Left lobe of liver (tissue), 2 donors: ENCODE results near the gene TESMIN. TPM values are rescaled to one million over a fixed set of nuclear protein-coding genes. Genes with fewer than 3 reads are reported as not detected.

ENCODE experiments used
- ATAC-seq: fragments of 200-7000 bp; cut with Tn5 transposase; one replicate; pipeline ENCODE4 v1.9.1; 2020; ENCODE audit warnings: mild to moderate bottlenecking, moderate library complexity
- DNase-seq: peaks from one replicate; pipeline ENCODE4 v3.0.0-alpha.2; 2020; ENCODE audit warnings: low spot score
- total RNA-seq: library from RNA; stranded (reverse); gene quantifications from one replicate; pipeline ENCODE4 v1.2.1, GENCODE V29; 2021
- donor health status: DM: no; HTN: no; CAD: no; lungs with moderate emphysema.
- donor health status: DM: no; HTN: yes; CAD: no.

Gene TESMIN, protein sequence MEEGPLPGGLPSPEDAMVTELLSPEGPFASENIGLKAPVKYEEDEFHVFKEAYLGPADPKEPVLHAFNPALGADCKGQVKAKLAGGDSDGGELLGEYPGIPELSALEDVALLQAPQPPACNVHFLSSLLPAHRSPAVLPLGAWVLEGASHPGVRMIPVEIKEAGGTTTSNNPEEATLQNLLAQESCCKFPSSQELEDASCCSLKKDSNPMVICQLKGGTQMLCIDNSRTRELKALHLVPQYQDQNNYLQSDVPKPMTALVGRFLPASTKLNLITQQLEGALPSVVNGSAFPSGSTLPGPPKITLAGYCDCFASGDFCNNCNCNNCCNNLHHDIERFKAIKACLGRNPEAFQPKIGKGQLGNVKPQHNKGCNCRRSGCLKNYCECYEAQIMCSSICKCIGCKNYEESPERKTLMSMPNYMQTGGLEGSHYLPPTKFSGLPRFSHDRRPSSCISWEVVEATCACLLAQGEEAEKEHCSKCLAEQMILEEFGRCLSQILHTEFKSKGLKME
- 0.70 TPM for total RNA-seq

DNA sequence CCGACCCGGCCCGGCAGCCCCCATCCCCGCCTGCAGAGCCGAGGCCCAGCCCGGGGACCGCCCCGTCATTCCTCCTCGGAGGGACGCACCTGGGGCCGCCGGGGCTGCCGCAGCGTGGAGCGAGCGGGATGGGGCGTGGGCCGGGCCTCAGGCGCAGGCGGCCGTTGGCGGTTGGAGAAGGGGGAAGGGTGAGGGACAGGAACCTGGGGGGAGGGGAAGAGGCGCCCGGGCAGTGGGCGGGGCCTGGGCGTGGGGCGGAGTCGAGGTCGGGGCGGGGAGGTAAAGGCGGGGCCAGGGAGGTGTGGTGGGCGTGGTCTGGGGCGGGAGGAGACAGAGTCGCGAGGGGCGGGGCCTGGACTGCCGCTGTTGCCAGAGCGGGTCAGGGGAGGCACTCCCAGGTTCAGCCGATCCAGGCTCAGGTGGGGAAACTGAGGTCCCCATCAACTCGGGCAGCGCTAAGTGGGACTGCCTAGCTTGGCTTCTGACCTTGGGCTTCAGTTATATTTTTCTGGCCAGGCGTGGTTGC lies at the start of gene TESMIN:
TSS of gene TESMIN (minus strand) at position 190 of the 526 bp plus-strand sequence. CDS start 860 bp downstream, outside the sequence.
- ATAC-seq (peak; percentile 98), DNase-seq (peak; percentile 92)

DNA sequence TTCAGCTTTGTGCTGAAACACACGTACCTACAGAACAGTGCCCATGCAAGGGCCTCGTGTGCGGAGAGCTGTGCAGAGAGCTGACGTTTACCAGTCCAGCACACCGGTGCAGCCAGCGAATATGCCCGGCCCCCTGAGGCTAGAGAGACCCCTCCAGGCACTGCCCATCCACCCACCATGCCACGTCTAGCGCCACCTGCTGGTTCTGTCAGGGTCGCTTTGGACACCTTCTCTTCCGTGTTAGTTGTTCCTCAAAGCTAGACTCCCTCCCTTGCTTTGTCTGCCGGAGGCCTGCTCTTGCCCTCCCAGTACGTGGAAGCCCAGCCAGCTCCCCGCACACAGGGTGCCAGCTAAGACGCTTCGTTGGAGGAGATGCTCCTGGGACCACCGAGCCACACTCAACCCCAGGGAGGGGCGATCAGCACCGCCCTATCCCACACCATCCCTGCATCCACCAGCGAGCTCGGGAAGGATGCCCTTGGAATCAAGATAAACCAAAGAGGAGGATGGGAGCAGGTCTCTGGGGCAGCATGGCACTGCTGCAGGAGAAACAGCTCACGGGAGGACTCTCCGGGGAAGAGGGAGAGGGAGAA lies 47.0 kb upstream of the TESMIN start:
- ATAC-seq = peak; percentile 60
- DNase-seq = no peak

DNA sequence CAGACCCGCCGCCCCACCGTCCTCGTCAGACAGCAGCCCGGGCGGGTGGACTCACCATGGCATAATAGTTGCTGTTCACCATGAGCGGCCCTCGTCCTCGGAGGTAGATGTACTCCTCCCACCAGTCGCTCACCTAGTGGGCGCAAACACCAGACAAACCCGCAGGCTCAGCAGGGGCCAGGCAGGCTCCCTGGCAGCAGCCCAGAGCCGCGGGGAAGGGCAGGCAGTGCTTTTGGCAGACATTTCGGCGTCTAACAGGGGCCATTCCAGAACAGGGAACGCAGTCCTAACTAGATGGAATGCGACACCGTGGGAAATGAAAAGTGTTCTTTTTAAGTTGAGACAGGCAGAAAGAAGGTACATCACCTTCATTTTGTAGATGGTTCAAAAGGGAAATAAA lies 45.5 kb upstream of the TESMIN start:
- ATAC-seq (peak; percentile 9), DNase-seq (no peak)

DNA sequence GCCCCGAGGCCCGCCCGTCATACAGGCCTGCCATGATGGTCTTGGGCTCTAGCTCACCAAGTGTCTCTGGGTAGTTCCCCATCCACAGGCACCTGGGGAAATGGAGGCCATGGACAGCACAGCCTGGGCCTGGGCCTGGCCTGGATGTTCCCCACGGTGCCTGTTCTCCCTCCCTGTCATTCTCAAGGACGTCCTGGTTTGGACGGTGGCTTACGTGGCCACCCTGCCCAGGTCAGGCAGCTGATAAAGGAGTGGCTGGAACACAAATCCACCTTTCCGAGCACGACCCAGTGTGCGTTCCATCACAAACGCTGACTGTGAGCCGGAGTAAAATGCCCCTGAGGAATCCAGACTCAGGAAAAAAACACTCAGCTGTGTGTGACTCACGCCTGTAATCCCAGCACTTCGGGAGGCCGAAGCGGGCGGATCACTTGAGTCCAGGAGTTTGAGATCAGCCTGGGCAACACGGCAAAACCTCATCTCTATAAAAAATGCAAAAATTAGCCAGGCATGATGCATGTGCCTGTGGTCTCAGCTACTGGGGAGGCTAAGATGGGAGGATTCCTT lies 41.2 kb upstream of the TESMIN start:
- DNase-seq = no peak
- ATAC-seq = peak; percentile 20

DNA sequence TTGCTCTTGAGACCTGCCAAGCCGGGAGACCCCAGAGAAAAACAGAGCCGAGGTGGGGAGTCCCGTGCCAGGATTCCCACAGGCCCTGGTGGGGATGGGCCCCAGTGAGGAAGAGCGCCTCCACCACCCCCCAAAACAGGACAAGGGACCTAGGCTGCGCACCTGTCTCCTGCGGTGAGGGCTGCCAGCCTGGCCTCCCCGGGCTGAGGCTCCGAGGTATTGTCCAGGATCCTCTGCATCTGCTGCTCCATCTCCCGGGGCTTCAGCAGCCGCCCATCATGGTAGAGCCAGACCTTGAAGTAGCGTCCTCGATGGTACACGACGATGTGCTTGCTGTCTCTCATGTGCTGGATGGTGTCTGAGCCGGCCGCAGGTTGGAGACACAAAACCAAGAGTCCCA lies 33.3 kb upstream of the TESMIN start:
- no peak for ATAC-seq
- no peak for DNase-seq

DNA sequence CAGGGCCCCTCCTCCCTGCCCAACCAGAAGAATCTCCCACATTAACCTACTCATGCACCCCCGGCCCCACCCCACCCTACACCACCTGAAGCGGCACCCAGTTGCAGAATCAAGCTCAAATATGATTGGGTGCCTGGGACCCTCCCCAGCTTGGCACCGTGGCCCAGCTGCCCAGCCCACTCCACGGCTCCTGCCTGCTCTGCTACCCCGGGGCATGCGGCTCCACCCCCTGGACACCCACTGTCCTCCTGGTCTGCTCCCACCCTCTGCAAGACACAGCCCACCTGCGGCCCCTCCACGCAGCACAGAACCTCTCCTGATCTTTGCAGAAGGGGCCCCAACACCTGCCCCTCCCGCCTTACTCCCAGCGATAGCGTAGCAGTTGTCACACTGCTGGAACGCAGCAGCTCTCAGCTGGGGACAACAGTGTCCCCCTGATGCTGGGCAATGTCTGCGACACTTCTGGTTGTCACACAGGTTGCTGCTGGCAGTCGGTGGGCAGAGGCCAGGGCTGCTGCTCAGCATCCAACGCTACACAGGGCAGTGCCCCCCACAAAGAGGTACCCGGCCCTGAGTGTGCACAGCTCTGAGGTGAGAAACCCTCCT lies 32.0 kb upstream of the TESMIN start:
- DNase-seq (no peak), ATAC-seq (no peak)

DNA sequence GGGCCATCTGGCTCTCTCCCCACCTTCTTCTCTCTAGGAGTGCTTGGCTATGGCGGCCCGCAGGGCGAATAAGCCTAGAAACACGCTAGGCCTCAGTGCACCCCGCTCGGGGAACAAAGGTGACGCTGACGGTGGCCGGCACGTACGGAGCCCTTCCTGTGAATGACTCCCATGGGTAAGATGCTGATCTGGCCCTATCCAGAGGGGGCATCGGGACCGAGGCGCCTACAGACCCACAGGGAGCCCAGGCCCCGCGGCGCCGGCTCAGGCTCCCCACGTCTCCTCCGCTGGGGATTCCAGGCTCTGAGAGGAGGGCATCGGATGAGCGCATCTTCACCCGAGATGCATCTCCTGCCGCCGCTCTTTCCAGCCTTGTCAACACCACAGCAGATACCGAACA lies 31.4 kb upstream of the TESMIN start:
- ATAC-seq (no peak), DNase-seq (no peak)

DNA sequence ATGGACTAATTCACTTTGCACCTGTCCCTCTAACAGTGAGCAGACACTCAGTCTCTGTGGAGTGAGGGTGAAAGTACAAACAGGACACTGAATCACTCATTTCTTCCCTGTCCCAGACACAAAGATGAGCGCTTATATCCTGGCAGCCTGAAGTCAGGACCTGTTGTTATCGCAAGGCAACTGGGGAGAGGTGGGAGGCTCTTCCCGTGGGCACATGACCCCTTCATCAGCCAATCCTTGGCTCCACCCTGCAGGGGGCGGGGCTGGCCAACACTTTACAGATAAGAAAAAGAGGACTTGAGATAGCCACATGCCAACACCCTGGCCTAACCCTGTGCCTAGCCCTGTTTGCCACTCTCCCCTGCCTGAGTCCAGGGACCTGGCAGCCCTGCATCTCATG lies 29.5 kb upstream of the TESMIN start:
- DNase-seq (no peak), ATAC-seq (peak; percentile 72)

DNA sequence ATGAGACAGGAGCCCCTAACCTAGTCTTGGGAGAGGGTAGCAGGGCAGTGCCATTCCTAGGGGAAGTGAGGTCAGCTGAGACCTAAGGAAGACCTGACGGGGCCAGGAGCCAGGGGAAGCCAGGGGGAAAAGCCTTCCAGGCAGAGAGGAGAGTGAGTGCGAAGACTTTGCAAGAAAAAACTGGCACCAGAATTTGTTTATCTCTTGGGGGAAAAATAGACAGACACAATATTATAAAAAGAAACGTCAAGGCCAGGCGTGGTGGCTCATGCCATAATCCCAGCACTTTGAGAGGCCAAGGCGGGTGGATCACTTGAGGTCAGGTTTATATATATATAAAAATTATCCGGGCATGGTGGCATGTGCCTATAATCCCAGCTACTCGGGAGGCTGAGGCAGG lies 26.9 kb upstream of the TESMIN start:
- no peak for ATAC-seq
- DNase-seq = no peak

DNA sequence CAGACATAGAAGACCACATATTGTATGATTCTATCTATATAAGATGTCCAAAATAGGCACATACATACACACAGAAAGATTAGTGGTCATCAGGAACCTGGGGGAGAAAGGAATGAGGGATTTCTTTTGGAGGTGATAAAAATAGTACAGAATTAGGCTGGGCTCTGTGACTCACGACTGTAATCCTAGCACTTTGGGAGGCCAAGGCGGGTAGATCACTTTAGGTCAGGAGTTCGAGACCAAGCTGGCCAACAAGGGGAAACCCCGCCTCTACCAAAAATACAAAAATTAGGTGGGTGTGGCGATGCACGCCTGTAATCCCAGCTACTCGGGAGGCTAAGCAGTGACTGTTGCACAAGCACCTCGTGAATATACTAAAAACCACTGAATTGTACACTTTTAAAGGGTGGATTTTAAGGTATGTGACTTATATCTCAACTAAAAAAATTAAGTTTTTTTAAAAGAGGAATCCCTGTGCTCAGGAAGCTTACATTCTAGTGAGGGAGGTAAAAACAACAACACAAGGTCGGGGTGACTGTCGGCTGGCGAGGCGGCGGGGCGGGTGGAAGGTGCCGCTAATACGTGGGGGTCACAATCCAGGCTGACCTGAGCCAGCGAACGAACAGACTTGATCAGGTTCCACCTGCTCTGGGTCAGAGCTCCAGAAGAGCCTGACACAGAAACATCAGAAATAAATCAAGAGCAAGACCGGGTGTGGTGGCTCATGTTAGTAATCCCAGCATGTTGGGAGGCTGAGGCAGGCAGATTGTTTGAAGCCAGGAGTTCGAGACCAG lies 25.3 kb upstream of the TESMIN start:
- DNase-seq (no peak), ATAC-seq (no peak)

DNA sequence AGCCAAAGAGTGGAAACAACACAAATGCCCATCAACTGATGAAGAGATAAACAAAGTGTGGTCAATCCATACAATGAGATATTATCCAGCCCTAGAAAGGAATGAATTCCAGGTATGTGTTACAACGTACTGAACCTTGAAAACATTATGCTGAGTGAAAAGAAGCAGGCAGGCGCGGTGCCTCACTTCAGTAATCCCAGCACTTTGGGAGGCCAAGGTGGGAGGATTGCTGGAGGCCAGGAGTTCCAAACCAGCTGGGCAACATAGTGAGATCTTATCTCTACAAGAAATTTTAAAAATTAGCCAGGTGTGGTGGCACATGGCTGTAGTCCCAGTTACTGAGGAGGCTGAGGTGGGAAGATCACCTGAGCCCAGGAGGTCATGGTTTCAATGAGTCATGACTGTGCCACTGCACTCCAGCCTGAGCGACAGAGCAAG lies 24.6 kb upstream of the TESMIN start:
- ATAC-seq = no peak
- no peak for DNase-seq

DNA sequence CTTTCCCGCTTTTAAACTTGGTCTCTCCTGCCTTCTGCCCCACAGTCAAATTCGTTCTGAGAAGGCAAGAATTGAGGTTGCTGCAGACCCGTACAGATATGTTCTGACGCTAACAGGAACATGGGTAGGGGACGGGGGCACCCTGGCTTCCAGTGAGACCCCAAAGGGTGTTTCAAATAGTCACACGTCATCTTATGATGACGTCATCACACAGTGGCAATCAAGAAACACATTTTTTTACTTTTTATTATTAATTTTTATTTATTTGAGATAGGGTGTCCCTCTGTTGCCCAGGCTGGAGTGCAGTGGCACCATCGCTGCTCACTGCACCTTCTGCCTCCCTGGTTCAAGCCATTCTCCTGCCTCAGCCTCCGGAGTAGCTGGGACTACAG lies 22.9 kb upstream of the TESMIN start:
- ATAC-seq (no peak), DNase-seq (no peak)

DNA sequence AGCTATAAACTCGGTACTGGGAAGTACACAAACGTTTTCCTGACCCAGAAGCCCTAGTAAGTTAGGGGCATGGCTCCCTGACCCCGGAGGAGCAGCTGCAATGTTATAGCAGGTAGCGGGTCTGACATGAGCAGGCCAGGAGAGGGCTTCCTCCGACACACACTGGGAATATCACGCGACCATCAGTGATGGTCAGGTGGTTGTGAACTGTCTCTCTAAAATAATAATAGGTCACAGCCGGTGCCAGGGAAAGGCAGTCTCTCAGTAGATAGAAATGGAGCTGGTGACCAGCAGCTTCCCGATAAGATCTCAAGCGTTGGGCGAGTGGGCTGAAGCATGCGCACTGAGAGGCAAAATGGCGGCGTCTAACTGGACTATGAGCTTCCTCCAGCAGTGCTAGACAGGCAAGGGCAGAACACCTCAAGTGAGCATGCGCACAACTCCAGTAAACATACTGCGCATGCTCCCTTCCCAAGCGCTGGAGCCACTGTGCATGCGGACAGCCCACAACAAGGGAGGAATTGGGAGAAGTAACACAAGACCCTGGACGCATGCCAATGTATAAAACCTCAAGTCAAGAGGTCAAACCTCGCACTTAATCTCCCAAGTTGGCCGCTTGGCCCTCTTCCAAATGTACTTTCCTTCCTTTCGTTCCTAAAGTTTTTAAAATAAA lies 22.3 kb upstream of the TESMIN start:
- DNase-seq = no peak

DNA sequence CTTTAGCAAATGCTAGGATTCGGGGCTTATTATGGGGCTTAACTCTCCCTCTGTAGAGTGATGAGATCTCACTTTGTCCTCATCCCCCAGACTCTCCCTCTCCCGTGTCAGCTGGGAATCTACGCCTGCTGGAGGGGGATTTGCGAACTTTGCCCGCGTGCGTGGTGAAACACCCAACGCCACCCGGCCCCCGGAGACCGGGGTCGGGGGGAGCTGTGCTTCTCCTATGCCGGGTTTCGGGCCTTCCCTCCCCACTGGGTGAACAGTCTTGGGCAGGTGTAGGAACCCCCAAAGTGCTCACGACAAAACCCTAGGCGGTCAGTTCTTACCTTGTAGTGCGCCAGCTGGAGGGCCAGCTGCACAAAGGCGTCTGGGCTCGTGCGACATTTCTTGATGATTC lies 21.6 kb upstream of the TESMIN start:
- ATAC-seq (no peak), DNase-seq (no peak)

More for the DNA sequence above, 22.3 kb upstream of the TESMIN start:
- no peak for ATAC-seq

DNA sequence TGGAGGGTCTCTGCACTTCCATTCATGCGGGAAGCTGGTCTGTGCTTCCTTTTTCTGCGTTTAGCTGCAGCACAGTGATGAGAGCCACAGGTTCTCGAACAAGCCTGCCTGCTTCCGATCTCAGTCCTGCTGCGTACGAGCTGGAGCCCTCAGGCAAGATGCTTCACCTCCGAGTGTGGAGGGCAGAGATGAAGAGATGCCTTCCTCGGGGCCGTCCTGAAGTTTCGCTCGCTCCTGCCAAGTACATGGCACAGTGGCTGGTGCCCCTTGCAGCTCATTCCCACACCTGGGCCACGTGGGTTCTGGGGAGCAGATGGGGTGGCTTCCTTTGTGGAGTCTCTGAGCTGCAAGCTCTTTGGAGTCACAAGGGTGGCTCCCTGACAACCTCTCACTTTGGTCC lies 19.5 kb upstream of the TESMIN start:
- ATAC-seq (no peak), DNase-seq (no peak)

DNA sequence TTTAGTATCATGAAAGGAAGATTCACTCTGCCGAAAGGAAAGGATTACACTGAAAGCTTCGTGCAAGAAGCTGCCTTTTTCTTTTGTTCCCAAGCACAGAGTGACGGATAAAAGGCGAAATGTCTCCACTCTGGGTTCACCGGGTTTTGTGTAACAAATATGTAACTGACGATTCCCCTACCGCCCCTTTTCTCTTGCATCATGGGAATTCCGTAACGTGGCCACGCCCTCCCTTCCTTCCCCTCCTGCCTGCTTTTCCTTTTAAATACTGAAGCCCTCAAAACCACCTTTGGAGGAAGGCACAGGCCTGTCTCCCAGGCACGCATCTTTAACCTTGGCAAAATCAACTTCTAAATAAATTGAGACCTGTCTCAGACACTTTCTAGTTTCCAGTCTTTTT lies 16.4 kb upstream of the TESMIN start:
- DNase-seq = no peak
- no peak for ATAC-seq

DNA sequence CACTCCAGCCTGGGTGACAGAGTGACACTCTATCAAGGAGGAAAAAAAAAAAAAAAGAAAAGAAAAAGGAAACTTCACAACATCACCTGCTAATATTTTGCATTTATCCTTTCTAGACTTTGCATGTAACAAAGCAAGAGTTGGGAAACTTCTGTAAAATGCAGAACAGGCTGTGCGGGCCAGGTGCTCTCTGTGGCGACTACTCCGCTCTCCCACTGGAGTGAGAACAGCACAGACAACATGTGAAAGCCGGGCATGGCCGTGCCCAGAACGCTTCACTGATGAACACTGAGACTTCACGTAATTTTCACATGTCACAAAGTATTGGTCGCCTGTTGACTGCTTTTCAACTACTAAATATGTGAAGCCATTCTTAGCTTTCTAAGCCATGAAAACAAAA lies 15.5 kb upstream of the TESMIN start:
- ATAC-seq (no peak), DNase-seq (no peak)

DNA sequence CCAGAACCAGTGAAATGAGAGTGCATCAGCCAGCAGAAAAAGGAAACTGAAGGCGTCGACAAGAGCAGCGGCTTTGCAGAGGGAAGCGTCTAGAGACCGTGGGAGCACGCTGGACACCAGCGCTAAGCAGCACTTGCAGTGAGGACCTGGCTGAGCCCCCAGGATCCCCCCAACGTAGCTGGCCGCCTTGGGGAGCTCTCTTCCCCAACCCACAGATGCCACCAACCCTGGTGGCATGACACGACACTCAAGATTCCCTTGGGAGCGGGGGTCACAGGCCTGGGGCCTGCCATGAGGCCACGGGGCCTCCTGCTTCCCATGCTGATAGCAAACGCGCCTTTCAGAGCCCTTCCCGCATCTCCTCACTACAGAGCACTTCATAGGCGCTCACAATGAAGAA lies 13.4 kb upstream of the TESMIN start:
- no peak for ATAC-seq
- DNase-seq = no peak

DNA sequence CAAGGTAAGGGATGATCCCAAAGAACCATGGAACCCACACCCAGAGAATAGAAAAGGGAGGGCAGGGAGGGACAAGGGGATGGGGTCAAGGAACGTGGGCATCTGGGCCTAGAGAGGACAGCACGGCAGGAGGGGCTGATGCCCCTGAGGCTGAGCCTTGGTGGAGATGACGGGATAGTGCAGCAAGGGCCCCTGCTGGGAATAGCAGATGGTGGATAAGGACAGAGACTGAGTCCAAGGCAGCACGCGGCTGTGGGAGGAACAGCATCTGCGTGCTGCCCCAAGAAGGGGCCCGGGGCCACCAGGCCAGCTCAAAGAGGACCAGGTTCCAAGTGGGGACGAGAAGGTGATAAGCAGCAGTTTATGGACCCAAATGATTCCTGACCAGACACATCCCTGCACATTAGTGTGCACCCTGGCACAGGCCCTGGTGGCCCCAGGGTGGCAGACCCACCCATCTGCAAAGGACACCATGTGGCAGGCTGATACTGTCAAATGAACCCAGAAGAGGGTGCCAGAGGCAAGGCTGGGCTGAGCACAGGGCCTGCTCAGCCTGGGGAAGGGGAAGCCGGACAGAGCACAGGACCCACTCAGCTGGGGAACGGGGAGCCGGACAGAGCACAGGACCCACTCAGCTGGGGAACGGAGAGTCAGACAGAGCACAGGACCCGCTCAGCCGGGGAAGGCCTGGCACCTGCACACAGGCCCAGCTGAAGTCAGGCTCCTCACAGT lies 12.8 kb upstream of the TESMIN start:
- peak; percentile 37 for ATAC-seq
- no peak for DNase-seq
